Mucosa of descending colon (tissue), 3 donors: Measurements from ENCODE around the gene ZBTB20. TPM values are rescaled to one million over a fixed set of nuclear protein-coding genes. Genes with fewer than 3 reads are reported as not detected.

ENCODE experiments used
- ATAC-seq: fragments of 200-7000 bp; cut with Tn5 transposase; one replicate; pipeline ENCODE4 v1.9.1; 2020; ENCODE audit warnings: mild to moderate bottlenecking, moderate library complexity
- DNase-seq, 3 donors: peaks; one replicate each; pipeline ENCODE4 v3.0.0-alpha.2; 2020
- H3K36me3 ChIP-seq: fragments of 200-600 bp; one replicate; pipeline ENCODE4 v1.8.0; 2021; ENCODE audit warnings: low read depth, mild to moderate bottlenecking
- H3K4me1 ChIP-seq: fragments of 200-600 bp; one replicate; pipeline ENCODE4 v1.8.0; 2021; ENCODE audit warnings: low read depth, mild to moderate bottlenecking
- H3K4me3 ChIP-seq: fragments of 200-600 bp; one replicate; pipeline ENCODE4 v1.8.0; 2021; ENCODE audit warnings: mild to moderate bottlenecking
- H3K9me3 ChIP-seq: fragments of 200-600 bp; one replicate; pipeline ENCODE4 v1.8.0; 2021; ENCODE audit warnings: mild to moderate bottlenecking
- intact Hi-C, 2 donors: fragments of 100-400 bp; cut with DNase I in 1 of 2; cut with micrococcal nuclease in 1 of 2; formaldehyde crosslinking; loops; one replicate each; pipeline versions ENCODE4 v1.11.0 to v1.11.1; 2022; cut with DNase I, micrococcal nuclease
- total RNA-seq, 3 donors: library from RNA; stranded (reverse); fragmentation: NEBNext Ultra II Directional in 2 of 3; extraction: Animal tissue kit (Norgen Biotek cat#: 25700) in 2 of 3; gene quantifications; one replicate each; pipeline versions ENCODE4 v1.2.1 to v1.2.4, GENCODE V29; 2021 to 2023
- TF ChIP-seq, protein P1 (sequence below): fragments of 200-600 bp; IDR thresholded peaks from one replicate; pipeline ENCODE4 v1.8.0; 2022; ENCODE audit warnings: antibody characterized with exemption, mild to moderate bottlenecking
- donor health status: DM: no; HTN: no; CAD: no; lungs with moderate emphysema.
- donor health status: DM: no; HTN: no; CAD: no.
- donor health status: DM: no; HTN: yes; CAD: no.

Gene ZBTB20
- total RNA-seq, 3 donors from 2014 or later = 30.6 to 85.6 (median 37.3) TPM

DNA sequence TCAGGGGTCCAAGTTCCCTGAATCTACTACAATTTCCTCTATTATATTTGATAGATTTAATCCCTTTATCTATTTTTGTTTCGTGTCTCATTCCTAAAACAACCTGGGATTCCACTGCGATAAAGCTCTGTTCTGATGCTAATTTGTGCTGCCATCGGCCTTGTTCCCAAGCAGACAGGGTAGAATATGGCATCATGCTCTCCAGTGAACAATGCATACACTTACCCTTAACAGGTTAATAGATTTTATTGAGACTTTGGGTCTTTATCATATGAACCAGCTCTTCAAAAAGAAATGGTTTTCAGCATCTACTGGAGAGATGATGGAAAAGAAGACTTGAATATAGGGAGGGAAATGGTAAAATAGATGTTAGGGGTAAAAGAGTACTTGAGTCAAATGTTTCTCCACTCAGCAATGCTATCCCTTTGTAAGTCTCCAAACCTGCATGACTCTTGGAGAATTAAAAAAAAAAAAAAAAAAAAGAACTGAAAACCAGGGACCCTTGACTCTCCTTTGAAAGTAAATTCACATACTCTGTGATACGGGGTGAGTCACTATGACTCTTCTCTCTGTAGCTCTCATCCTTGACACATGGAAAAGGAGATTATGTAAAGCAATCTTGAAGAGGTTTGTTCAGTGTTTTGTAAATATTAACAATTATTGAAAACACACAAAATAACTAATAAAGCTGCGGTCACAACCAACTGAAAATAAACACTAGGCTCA is 268.8 kb downstream of the ZBTB20 start:
- no peaks in the 10 kb centered on the region for H3K36me3 ChIP-seq
- no peak overlapping the region for H3K4me3 ChIP-seq
- no peaks in the 10 kb centered on the region for H3K9me3 ChIP-seq
- TF ChIP-seq, protein P1, sequence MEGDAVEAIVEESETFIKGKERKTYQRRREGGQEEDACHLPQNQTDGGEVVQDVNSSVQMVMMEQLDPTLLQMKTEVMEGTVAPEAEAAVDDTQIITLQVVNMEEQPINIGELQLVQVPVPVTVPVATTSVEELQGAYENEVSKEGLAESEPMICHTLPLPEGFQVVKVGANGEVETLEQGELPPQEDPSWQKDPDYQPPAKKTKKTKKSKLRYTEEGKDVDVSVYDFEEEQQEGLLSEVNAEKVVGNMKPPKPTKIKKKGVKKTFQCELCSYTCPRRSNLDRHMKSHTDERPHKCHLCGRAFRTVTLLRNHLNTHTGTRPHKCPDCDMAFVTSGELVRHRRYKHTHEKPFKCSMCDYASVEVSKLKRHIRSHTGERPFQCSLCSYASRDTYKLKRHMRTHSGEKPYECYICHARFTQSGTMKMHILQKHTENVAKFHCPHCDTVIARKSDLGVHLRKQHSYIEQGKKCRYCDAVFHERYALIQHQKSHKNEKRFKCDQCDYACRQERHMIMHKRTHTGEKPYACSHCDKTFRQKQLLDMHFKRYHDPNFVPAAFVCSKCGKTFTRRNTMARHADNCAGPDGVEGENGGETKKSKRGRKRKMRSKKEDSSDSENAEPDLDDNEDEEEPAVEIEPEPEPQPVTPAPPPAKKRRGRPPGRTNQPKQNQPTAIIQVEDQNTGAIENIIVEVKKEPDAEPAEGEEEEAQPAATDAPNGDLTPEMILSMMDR = no peak
- DNase-seq (no peak), ATAC-seq (no peak)
- intact Hi-C loops = no loop called here
- H3K4me1 ChIP-seq = no peaks in the 10 kb centered on the region

DNA sequence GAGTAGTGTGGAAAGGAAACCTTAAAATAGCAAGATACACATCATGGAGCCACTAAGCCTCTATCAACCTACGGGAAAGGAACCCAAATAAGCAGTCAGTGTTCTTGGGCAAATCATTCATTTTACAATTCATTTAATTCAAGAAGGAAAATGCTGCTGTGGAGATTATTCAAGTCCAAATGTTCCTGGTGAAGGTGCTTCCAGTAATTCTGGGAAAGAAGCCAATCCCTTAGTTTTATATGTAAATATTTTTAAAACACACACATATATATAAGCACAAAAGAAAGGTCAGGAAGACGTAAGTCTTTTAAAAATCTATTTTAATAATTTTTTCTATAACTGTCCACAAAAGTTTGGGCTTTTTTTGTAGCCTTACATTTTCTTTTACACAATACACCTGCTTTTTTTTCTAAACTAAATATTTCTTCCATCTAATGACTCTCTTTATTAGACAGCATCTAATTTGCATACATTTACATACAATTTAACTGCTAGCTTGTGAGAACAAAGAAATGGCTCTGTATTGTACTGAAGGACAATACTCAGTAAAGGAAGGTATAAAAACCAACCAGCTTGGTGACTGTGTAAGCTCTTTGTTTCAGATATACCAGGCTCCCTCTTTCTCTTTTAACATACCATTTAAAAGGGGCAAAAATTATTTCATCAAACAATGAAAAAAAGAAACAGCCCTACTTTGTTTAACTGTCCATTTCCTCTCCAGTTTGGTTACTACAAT is 269.5 kb downstream of the ZBTB20 start:
- DNase-seq = no peak
- Histone ChIP-seq H3K36me3 (no peaks in the 10 kb centered on the region), H3K4me1 (no peaks in the 10 kb centered on the region), H3K4me3 (no peak overlapping the region), H3K9me3 (no peaks in the 10 kb centered on the region)
- no peak for ATAC-seq
- TF ChIP-seq, protein P1 = no peak
- intact Hi-C loops = no loop called here

DNA sequence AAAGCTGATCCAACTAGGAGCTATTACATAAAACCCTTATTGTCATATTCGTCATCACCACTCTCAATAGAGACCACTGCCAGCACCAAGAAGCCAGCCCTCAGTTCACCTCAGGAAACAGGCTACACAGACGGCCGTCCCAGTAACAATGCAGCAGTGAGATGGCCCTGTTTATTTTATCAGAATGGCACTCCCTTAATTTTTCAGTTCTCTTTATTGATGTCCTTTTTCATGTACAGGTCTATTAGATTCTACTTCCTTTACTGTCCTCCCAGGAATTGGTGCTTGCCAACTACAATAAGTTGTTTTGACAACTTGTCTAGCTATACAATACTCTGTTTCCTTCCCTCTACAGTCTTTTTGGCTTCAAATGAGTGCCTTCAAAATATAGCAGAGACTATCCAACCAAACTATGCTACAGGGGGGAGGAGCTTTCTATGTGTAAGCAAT is 272.5 kb downstream of the ZBTB20 start:
- Histone ChIP-seq H3K4me1 (no peaks in the 10 kb centered on the region), H3K36me3 (no peaks in the 10 kb centered on the region), H3K4me3 (no peak overlapping the region), H3K9me3 (no peaks in the 10 kb centered on the region)
- DNase-seq (no peak), ATAC-seq (no peak)
- intact Hi-C loops = no loop called here
- TF ChIP-seq, protein P1 = no peak

DNA sequence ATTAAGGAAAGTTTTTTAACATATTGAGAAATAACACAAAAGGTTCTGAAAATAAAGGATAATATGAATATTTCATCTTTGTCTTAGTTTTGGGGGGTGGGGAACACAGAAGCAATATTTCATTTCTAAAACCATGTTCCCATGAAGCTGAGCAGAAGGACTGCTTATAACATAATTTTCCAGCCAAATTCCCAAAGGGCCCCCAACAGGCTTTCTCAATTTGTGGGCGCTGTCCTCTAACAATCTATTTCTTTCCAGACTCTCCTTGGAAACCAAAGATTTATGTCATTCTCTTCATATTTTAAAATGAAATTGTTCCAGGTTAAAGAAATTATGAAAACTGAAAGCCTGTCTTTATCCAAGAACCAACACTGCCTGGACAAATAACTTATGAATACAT is 273.5 kb downstream of the ZBTB20 start:
- Histone ChIP-seq H3K36me3 (no peaks in the 10 kb centered on the region), H3K9me3 (no peaks in the 10 kb centered on the region), H3K4me3 (no peak overlapping the region), H3K4me1 (no peaks in the 10 kb centered on the region)
- TF ChIP-seq, protein P1 = no peak
- intact Hi-C loops = no loop called here
- DNase-seq = no peak
- no peak for ATAC-seq

DNA sequence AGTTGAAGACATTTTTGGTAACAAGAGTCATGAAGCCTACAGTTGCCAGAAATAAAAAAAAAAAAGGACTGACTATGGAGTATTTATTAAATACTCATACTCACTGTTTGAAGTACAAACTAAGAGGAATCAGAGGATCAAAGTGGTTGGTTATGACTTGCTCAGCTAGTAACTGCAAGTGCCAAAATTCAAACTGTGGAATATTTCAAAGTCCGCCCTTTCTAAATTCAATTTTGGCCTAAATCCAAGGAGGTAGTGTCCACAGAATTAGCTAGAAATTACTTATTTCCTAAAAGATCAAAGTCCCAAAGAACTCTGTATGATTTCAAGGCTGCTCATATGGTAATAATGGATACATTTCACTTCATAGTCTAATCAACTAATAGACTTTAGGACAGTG is 274.5 kb downstream of the ZBTB20 start:
- Histone ChIP-seq H3K9me3 (no peaks in the 10 kb centered on the region), H3K36me3 (no peaks in the 10 kb centered on the region), H3K4me3 (no peak overlapping the region), H3K4me1 (no peaks in the 10 kb centered on the region)
- ATAC-seq (no peak), DNase-seq (no peak)
- intact Hi-C loops = no loop called here
- TF ChIP-seq, protein P1 = no peak
